GM15510 (cell line): ENCODE results near the gene CHST11.

Experiments
- POLR2A ChIP-seq: IDR thresholded peaks from 3 replicates; pipeline ENCODE4 v1.6.1; 2011; ENCODE audit warnings: borderline replicate concordance; ENCODE audit not compliant: insufficient read length; ENCODE audit errors: extremely low read depth

Gene CHST11

GRCh38 chr12:104650541-104650940 is 193.8 kb downstream of the CHST11 start:
- no peak for TF ChIP-seq POLR2A

DNA sequence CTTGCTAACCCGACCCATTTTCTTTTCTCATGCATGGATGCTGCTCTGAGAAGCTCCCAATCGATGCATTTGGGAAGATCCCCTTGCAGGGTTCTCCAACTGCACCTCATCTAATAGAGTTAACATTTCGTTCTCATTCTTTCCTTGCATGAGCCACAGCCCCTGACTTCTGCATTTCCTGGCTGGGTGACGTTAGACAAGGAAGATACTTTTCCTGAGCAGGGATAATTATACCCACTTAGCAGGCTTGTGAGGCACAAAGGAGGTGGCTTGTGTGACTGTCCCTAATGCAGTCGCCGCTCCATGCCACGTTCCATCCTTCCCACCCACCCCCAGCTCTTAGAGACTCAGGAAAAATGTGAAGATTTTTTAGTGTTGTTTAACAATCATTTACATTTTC is 195.1 kb downstream of the CHST11 start:
- no peak for TF ChIP-seq POLR2A

DNA sequence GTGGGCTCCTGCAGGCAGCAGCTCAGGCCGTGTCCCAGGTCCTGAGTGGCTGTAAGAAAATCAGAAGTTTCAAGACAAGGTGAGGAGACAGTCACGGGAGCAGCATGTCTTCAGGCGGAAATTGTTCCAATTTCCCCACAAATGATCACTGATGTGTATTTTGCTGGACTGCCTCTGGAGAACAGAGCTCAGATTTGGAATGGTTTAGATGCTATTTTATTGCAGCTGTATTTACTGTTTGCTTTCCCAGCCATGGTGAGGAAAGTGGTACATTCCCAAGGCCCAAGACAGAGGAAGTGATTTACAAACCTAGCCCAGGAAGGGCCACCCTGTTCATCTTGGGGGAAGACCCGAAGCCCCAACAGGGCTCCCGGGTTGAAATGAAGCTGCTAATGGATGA is 195.6 kb downstream of the CHST11 start:
- no peak for TF ChIP-seq POLR2A

GRCh38 chr12:104652910-104653309 is 196.2 kb downstream of the CHST11 start:
- TF ChIP-seq POLR2A: no peak

DNA sequence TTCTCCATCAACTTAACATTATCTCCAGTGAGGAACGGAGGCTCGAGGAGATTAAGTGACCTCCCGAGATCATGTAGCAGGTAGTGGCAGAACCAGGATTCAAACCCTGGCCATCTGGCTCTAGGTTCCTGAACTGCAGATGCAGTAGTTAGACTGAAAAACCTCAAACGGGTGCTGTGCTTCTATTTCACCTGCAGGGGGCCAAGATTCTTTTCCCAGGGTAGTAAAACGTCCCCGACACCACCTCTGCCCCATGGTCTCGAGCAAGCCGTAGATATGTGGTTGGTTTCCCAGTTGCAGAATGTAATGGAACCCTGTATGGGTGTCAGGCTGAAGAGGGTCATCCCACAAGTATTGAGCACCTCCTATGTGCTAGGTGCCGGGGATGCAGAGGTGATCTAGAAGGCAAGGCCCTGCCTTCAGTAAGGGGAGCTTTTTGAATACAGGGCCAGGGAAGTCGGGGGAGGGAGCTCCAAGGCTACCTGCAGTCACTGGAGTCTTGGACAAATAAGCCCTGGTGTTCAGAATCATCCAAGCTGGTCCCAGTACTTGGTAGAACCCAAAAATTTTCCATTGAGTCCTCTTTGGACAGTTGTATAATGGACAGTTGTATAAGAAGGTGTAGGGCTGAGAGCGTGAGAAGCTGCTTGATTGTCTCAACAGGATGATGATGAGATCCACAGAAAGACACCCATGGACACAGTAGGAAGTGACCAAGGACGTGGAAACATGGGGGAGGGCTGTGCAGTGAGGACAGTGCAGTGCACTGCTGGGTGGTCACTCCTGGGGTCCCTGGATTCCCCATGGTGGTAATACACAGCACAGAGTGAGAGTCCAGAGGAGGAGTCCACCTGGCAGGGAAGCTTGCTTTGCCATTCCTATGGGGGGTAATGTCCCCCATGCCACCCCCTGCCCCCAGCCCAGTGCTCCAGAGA is 197.2 kb downstream of the CHST11 start:
- no peak for TF ChIP-seq POLR2A

- TF ChIP-seq POLR2A: no peak
Measured at GRCh38 chr12:104654665-104655609, 198.2 kb downstream of the CHST11 start.

DNA sequence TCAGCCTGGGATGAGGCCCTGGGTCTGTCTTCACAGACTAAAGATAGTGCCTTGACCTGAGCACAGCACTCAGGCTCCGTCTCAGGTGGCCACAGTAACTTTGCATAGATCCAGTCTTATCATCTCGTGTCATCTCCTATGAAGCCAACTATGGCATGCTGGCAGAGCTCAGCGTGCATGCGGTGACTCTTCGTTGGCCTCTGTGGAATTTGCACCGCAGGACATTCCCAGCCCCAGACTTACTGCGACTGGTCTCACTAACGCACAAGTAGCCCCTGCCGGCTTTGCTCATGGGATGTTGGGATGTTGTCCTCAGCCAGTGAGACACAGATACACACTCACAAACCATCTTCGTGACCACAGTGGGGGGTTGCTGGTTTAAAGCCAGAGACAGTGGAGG is 199.6 kb downstream of the CHST11 start:
- TF ChIP-seq POLR2A: no peak

DNA sequence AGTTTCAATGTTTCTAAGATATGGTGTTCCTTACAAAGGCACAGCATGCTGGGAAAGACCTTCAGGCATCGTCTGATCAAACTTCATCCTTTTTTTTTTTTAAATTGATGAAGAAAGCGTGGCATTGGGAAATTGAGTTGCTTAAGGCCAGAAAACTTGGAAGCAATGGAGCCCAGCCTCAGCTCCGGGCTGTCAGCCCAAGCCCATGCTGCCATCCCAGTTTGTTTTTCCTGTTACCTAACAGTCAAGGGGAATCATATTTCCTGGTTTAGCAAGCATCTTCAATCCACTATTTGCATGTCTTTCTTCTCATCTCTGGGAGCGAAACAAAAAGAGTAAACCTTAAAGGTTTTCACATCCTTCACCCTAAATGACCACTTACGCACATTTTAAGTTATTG is 200.2 kb downstream of the CHST11 start:
- TF ChIP-seq POLR2A: no peak

GRCh38 chr12:104657726-104658484 is 201.2 kb downstream of the CHST11 start:
- no peak for TF ChIP-seq POLR2A

DNA sequence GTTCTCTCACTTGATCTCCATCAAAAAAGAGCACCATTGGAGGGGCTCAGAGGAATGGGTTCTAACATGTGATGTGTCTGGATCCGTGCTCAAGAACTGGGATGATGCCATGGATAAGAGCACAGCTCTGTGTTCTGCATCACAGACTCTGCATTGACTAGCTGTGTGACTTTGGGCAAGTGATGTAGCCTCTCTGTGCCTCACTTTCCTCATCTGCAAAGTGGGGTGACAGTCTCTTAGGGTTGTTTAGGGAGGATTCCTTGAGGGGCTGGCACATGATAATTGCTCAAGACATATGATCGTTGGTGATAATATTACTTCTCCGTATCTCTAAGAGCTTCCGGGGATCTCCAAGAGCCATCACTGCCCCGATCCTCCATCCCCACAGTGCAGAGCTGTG is 202.3 kb downstream of the CHST11 start:
- no peak for TF ChIP-seq POLR2A

DNA sequence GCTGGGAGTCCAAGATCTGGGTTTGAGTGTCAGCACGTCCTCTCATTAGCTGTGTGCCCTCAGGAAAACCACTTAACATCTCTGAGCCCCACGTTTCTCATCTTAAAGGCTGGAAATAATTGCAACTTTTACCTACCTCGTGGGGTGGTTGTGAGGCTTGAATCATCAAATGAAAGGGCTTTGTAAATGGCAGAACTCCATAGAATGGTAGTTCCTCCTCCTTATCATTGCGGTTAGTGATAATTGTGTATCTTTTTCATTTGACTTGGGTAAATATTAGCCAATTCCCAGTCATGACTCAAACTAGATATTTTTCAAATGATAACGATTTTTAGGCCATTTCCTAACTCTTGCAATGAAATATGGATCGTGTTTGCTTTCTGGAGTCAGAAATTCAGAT is 205.5 kb downstream of the CHST11 start:
- no peak for TF ChIP-seq POLR2A

DNA sequence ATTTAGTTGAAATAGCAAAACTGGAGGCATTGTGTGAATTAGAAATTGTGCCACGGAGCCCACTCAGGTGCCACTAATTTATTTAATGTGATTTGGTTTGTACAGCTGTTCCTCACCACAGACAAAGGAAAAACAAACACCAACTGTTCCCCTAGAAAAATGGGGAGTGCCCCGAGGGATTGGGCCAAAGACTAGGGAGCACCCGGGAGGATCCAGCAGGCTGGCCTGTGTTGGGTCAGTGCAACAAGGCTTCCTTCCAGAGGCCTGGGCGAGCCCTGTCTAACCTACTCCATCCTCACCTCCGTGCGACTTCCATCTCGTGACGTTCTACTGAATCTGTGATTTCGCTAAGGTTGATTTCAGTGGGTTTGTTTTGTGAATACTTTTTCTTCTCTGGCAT is 206.2 kb downstream of the CHST11 start:
- no peak for TF ChIP-seq POLR2A

GRCh38 chr12:104664351-104664750 is 207.6 kb downstream of the CHST11 start:
- no peak for TF ChIP-seq POLR2A

DNA sequence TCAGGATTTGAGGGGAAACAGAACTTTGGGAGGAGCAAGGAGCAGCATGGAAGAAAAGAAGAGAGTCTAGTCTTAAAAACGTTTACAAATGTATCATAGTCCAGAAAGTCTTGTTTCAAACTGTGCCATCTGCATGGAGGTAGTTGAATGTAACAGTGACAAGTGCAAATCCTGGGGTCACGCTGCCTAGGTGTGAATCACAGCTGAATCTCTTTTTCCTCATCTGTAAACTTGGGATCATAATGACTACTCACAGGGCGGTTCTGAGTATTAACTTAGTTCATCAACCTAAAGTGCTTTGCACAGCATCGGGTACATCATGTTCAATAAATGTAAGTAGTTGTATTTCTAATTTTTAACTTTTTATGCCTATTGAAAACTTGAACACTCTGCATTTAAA is 208.5 kb downstream of the CHST11 start:
- TF ChIP-seq POLR2A: no peak

GRCh38 chr12:104667139-104667538 is 210.4 kb downstream of the CHST11 start:
- TF ChIP-seq POLR2A: no peak
